ENCODE data around the gene WNT1. TPM values are rescaled to one million over a fixed set of nuclear protein-coding genes. Genes with fewer than 3 reads are reported as not detected.

The WNT1 gene
- total RNA-seq, 4 donors from 2014 or later = not detected

DNA sequence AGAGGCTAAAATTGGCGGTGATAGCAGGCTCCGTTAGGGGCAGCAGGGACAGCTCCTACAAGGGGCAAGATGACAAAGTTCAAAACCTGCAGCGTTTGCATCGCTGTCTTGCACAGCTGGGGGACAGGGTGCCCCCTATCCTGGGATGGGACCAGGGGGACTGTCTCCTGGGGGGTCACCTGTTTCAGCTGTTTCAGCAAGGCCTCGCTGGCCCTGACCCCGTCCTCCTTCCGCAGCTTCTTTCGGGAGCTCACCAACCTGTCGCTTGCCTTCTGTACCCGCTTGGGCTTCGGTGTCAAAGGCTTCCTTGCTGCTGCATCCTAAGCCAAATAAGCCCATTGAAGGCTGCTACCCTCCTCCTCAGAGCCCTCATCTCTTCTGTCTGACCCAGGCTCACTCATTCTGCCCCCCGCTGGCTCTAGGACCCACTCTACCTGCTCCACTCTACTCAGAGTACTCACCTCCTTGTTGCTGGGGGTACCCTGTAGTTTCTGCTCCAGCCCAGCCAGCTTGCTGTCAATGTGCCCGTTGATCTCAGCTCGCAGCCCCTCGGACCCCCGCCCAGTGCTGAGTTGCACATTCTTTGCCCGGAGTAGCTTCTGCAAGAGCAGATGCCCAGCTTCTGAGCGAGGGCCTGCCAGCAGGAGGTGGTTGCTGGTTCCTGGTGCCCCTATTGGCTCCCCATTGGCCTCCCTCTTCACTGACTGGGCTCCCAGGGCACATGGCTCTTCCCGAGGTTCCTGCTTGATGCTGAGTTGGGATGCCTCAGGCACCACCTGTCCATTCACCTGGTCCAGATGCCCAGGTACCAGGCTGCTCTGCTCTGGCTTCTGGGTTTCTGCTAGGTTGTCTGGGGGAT is 52.8 kb downstream of the WNT1 start:
- H3K27me3 ChIP-seq = no peaks in the 10 kb centered on the region
- WGBS, 2 donors (ENCODE audit: low coverage in 1 of 2) = 95 to 100% methylated on average over 2 to 19 of the region's 19 CpGs

GRCh38 chr12:49031573-49032161 is 53.5 kb downstream of the WNT1 start:
- intact Hi-C loops (cut with DNase I; ENCODE audit: low total_unique reads) (loop anchor here (2.0 kb wide), 1 partner anchor 17 kb away; no protein-coding TSS in a partner anchor), in situ Hi-C loops (cut with MboI; ENCODE audit: low pct_ligation_motif_present in 1 of 4, low pct_unique_long_range_greater_than_20kb in 1 of 4, low sequenced_read_pairs in 3 of 4) (no loop called here)
- TF ChIP-seq POLR2AphosphoS5 (IDR thresholded peaks at IDR 0.05) (no peak), EP300 (IDR thresholded peaks at IDR 0.05; ENCODE audit: low read depth) (no peak), POLR2A (IDR thresholded peaks at IDR 0.05) (no peak), CTCF (IDR thresholded peaks at IDR 0.05) (no peak)
- Histone ChIP-seq H3K27ac (no peak overlapping the region), H3K27me3 (no peaks in the 10 kb centered on the region), H3K9me3 (no peaks in the 10 kb centered on the region), H3K36me3 (peaks cover 0 to 62% (median 19%) of the 10 kb centered on the region in 4 donors), H3K4me1 (no peaks in the 10 kb centered on the region), H3K4me3 (no peak overlapping the region)
- 84% methylated on average over 5 of the region's 8 CpGs; no CpG with 5 or more reads in 1 of the 2 donors for WGBS, 2 donors (ENCODE audit: low coverage in 1 of 2)
- no peak for DNase-seq

More for the DNA sequence above, 52.8 kb downstream of the WNT1 start:
- intact Hi-C loops (cut with DNase I; ENCODE audit: low total_unique reads) (loop anchor here (2.0 kb wide), 1 partner anchor 18 kb away; no protein-coding TSS in a partner anchor), in situ Hi-C loops (cut with MboI; ENCODE audit: low pct_ligation_motif_present in 1 of 4, low pct_unique_long_range_greater_than_20kb in 1 of 4, low sequenced_read_pairs in 3 of 4) (no loop called here)
- Histone ChIP-seq H3K4me3 (no peak overlapping the region), H3K36me3 (peaks cover 0 to 60% (median 22%) of the 10 kb centered on the region in 4 donors), H3K4me1 (no peaks in the 10 kb centered on the region), H3K9me3 (no peaks in the 10 kb centered on the region), H3K27ac (no peak overlapping the region)
- no peak for DNase-seq
- TF ChIP-seq POLR2AphosphoS5 (IDR thresholded peaks at IDR 0.05) (peak in 1 of 3 donors; percentile 7), POLR2A (IDR thresholded peaks at IDR 0.05) (no peak)

Small RNA genes lying within 50 kb of the gene (small RNA-seq; reads per million reads assigned to genes)
- gene RNU6-940P = 0 reads per million in 4 donors

Other genes starting within 250 kb of the WNT1 start
- 100 to 1,000 TPM; 112 to 170 (median 115) TPM for gene ADCY6, start 189.2 kb upstream of the WNT1 start, total RNA-seq
- gene CACNB3, start 159.8 kb upstream of the WNT1 start, total RNA-seq = 10 to 100 TPM; 20.6 to 53.5 (median 47.1) TPM
- gene DDX23, start 126.2 kb upstream of the WNT1 start, total RNA-seq = 100 to 1,000 TPM in 1 of 4 donors, 10 to 100 TPM in 3; 82.9 to 143 (median 83.9) TPM
- gene RND1, start 112.5 kb upstream of the WNT1 start, total RNA-seq = 10 to 100 TPM in 1 of 4 donors, 1 to 10 TPM in 2, not detected in 1; 1.1 to 19.1 (median 3.3) TPM
- gene FKBP11, start 52.8 kb upstream of the WNT1 start, total RNA-seq = 10 to 100 TPM; 12.1 to 35.9 (median 20.9) TPM
- gene ARF3, start 20.8 kb upstream of the WNT1 start, total RNA-seq = 100 to 1,000 TPM in 2 of 4 donors, 10 to 100 TPM in 2; 30.8 to 117 (median 99.8) TPM
- gene WNT10B, start 6.6 kb upstream of the WNT1 start, total RNA-seq = 1 to 10 TPM in 1 of 4 donors, under 1 TPM in 1, not detected in 2; 0.41 to 1.4 TPM
- gene DDN, start 21.1 kb downstream of the WNT1 start, total RNA-seq = under 1 TPM in 2 of 4 donors, not detected in 2; 0.27 to 0.32 TPM
- 10 to 100 TPM; 21.7 to 44.0 (median 42.3) TPM for gene PRKAG1, start 40.5 kb downstream of the WNT1 start, total RNA-seq
- 100 to 1,000 TPM in 1 of 4 donors, 10 to 100 TPM in 3; 50.0 to 351 (median 78.0) TPM for gene KMT2D, start 82.5 kb downstream of the WNT1 start, total RNA-seq
- not detected for gene RHEBL1, start 91.7 kb downstream of the WNT1 start, total RNA-seq
- gene DHH, start 116.5 kb downstream of the WNT1 start, total RNA-seq = under 1 TPM in 2 of 4 donors, not detected in 2; 0.27 to 0.32 TPM
- 100 to 1,000 TPM in 1 of 4 donors, 10 to 100 TPM in 3; 72.6 to 125 (median 82.1) TPM for gene LMBR1L, start 132.5 kb downstream of the WNT1 start, total RNA-seq
- 100 to 1,000 TPM; 219 to 390 (median 319) TPM for gene TUBA1B, start 153.1 kb downstream of the WNT1 start, total RNA-seq
- gene TUBA1A, start 210.8 kb downstream of the WNT1 start, total RNA-seq = 100 to 1,000 TPM in 2 of 4 donors, 10 to 100 TPM in 2; 77.1 to 201 (median 92.6) TPM

All from transverse colon (tissue), 4 donors.